ENCODE results near the gene CCDC88A.
"Not testable (repeated sequence)": the region's sequence is repeated elsewhere in the genome, so short reads cannot be mapped to it uniquely, and the experiment has no call there.

CCDC88A gene

GRCh38 chr2:55391155-55391554, 28.5 kb downstream of the CCDC88A start:
- DNase-seq (ENCODE audit: low read depth in 2 of 2) = no peak

GRCh38 chr2:55385516-55385915, 34.1 kb downstream of the CCDC88A start:
- not testable (repeated sequence) for DNase-seq (ENCODE audit: low read depth in 2 of 2)

GRCh38 chr2:55384786-55385185, 34.9 kb downstream of the CCDC88A start:
- no peak for DNase-seq (ENCODE audit: low read depth in 2 of 2)

GRCh38 chr2:55371376-55371775, 48.3 kb downstream of the CCDC88A start:
- no peak for DNase-seq (ENCODE audit: low read depth in 2 of 2)

- no peak for DNase-seq (ENCODE audit: low read depth in 2 of 2)
Measured at GRCh38 chr2:55370208-55370607, 49.4 kb downstream of the CCDC88A start.

- no peak for DNase-seq (ENCODE audit: low read depth in 2 of 2)
Measured at GRCh38 chr2:55365303-55365702, 54.4 kb downstream of the CCDC88A start.

GRCh38 chr2:55364189-55365055, 55.2 kb downstream of the CCDC88A start:
- no peak for DNase-seq (ENCODE audit: low read depth in 2 of 2)

GRCh38 chr2:55363636-55364035, 56.0 kb downstream of the CCDC88A start:
- no peak for DNase-seq (ENCODE audit: low read depth in 2 of 2)

- no peak for DNase-seq (ENCODE audit: low read depth in 2 of 2)
Measured at GRCh38 chr2:55361465-55362189, 58.0 kb downstream of the CCDC88A start.

GRCh38 chr2:55358451-55358850, 61.2 kb downstream of the CCDC88A start:
- DNase-seq (ENCODE audit: low read depth in 2 of 2) = no peak

- no peak for DNase-seq (ENCODE audit: low read depth in 2 of 2)
Measured at GRCh38 chr2:55357927-55358326, 61.7 kb downstream of the CCDC88A start.

GRCh38 chr2:55357164-55357563, 62.5 kb downstream of the CCDC88A start:
- DNase-seq (ENCODE audit: low read depth in 2 of 2) = no peak

- not testable (repeated sequence) for DNase-seq (ENCODE audit: low read depth in 2 of 2)
Measured at GRCh38 chr2:55356136-55356535, 63.5 kb downstream of the CCDC88A start.

- DNase-seq (ENCODE audit: low read depth in 2 of 2) = no peak
Measured at GRCh38 chr2:55355451-55355850, 64.2 kb downstream of the CCDC88A start.

- no peak for DNase-seq (ENCODE audit: low read depth in 2 of 2)
Measured at GRCh38 chr2:55351672-55352071, 68.0 kb downstream of the CCDC88A start.

- no peak for DNase-seq (ENCODE audit: low read depth in 2 of 2)
Measured at GRCh38 chr2:55345064-55345463, 74.6 kb downstream of the CCDC88A start.

- DNase-seq (ENCODE audit: low read depth in 2 of 2) = no peak
Measured at GRCh38 chr2:55338268-55338667, 81.4 kb downstream of the CCDC88A start.

GRCh38 chr2:55334728-55335127, 84.9 kb downstream of the CCDC88A start:
- DNase-seq (ENCODE audit: low read depth in 2 of 2) = no peak

- DNase-seq (ENCODE audit: low read depth in 2 of 2) = no peak
Measured at GRCh38 chr2:55330541-55331297, 88.9 kb downstream of the CCDC88A start.

- DNase-seq (ENCODE audit: low read depth in 2 of 2) = no peak
Measured at GRCh38 chr2:55327470-55328230, 92.0 kb downstream of the CCDC88A start.

- DNase-seq (ENCODE audit: low read depth in 2 of 2) = no peak
Measured at GRCh38 chr2:55314985-55315384, 104.7 kb downstream of the CCDC88A start.

Measured in stimulated activated CD8-positive, alpha-beta memory T cell treated with anti-CD3 and anti-CD28 coated beads, Interleukin-15, amount 100 ng/mL, for 48 hours (primary cell).